Prostate gland (tissue), 2 donors: ENCODE results near the gene MYOZ2. TPM values are rescaled to one million over a fixed set of nuclear protein-coding genes. Genes with fewer than 3 reads are reported as not detected.
A peak's percentile ranks its signal among the peaks of the same experiment; 100 is the strongest.

ENCODE experiments used
- DNase-seq: peaks from one replicate; pipeline ENCODE4 v3.0.0-alpha.2; 2019; ENCODE audit warnings: low spot score
- H3K27ac ChIP-seq, 2 donors: fragments of 200-600 bp; sonication (generic); 2 replicates each; pipeline ENCODE4 v1.5.1; 2017 to 2019
- H3K27me3 ChIP-seq: fragments of 200-600 bp; sonication (generic); replicated peaks from 2 replicates; pipeline ENCODE4 v1.5.1; 2019; ENCODE audit not compliant: insufficient read depth
- H3K36me3 ChIP-seq, 2 donors: fragments of 200-600 bp; sonication (generic); 1 replicate in 1 of 2; 2 replicates in 1 of 2; pipeline versions ENCODE4 v1.5.1 to v1.8.1; 2017 to 2019
- H3K4me1 ChIP-seq: fragments of 200-600 bp; sonication (generic); replicated peaks from 2 replicates; pipeline ENCODE4 v1.5.1; 2019
- H3K4me3 ChIP-seq, 2 donors: fragments of 200-600 bp; sonication (generic); 2 replicates each; pipeline ENCODE4 v1.5.1; 2017 to 2019
- H3K9me3 ChIP-seq: fragments of 200-600 bp; sonication (generic); 2 replicates; pipeline ENCODE4 v1.5.1; 2017
- CTCF ChIP-seq, 4 experiments: fragments of 200-600 bp in 2 of 4; fragments of 450-650 bp in 2 of 4; sonication (generic) in 2 of 4; IDR thresholded peaks; 1 replicate in 3 of 4; 2 replicates in 1 of 4; pipeline ENCODE4 v1.5.1; 2016 to 2019; ENCODE audit warnings: antibody characterized with exemption in 4 of 4, mild to moderate bottlenecking in 2 of 4, moderate library complexity in 2 of 4
- POLR2A ChIP-seq: fragments of 450-650 bp; IDR thresholded peaks from one replicate; pipeline ENCODE4 v1.6.1; 2016; ENCODE audit warnings: antibody characterized with exemption, mild to moderate bottlenecking
- POLR2AphosphoS5 ChIP-seq: sonication (generic); formaldehyde crosslinking; IDR thresholded peaks from one replicate; pipeline ENCODE4 v1.6.1; 2017; ENCODE audit warnings: antibody characterized with exemption
- WGBS: methylation state at CpG from one replicate; pipeline ENCODE4 v1.1.5; 2018; 5-methylcytosine and 5-hydroxymethylcytosine counted together
- intact Hi-C: fragments of 100-400 bp; cut with DNase I; formaldehyde crosslinking; loops from one replicate; pipeline ENCODE4 v1.14.2; 2022
- total RNA-seq, 2 donors: library from RNA; depleted of rRNA; stranded (reverse); fragments of >200 nt; gene quantifications; one replicate each; pipeline ENCODE4 v1.1.0, GENCODE V29; 2016

Gene MYOZ2
- total RNA-seq, 2 donors from 2014 or later = 2.1 to 5.5 TPM

- WGBS = 63% methylated on average over 2 of the region's 2 CpGs
- Histone ChIP-seq H3K27me3 (no peaks in the 10 kb centered on the region), H3K36me3 (no peaks in the 10 kb centered on the region), H3K9me3 (no peaks in the 10 kb centered on the region), H3K27ac (no peak overlapping the region), H3K4me3 (no peak overlapping the region), H3K4me1 (no peaks in the 10 kb centered on the region)
- intact Hi-C loops = no loop called here
- no peak for DNase-seq
- TF ChIP-seq POLR2AphosphoS5 (no peak), POLR2A (no peak)
Observed at GRCh38 chr4:119184128-119184527, 48.5 kb downstream of the MYOZ2 start.

- Histone ChIP-seq H3K27ac (peak overlapping the region; percentile 23 to 47), H3K4me3 (no peak overlapping the region), H3K27me3 (no peaks in the 10 kb centered on the region), H3K9me3 (no peaks in the 10 kb centered on the region), H3K4me1 (no peaks in the 10 kb centered on the region), H3K36me3 (no peaks in the 10 kb centered on the region)
- no peak for DNase-seq
- intact Hi-C loops = no loop called here
- 29% methylated on average over 1 of the region's 1 CpG for WGBS
- TF ChIP-seq POLR2AphosphoS5 (no peak), CTCF (IDR thresholded peaks at IDR 0.05) (no peak), POLR2A (no peak)
Observed at GRCh38 chr4:119189638-119190037, 54.0 kb downstream of the MYOZ2 start.

- 75% methylated on average over 2 of the region's 2 CpGs for WGBS
- Histone ChIP-seq H3K4me1 (no peaks in the 10 kb centered on the region), H3K4me3 (no peak overlapping the region), H3K27me3 (no peaks in the 10 kb centered on the region), H3K9me3 (no peaks in the 10 kb centered on the region), H3K27ac (peak overlapping the region in 1 of 2 donors; percentile 28), H3K36me3 (no peaks in the 10 kb centered on the region)
- DNase-seq = no peak
- intact Hi-C loops = no loop called here
- TF ChIP-seq CTCF (IDR thresholded peaks at IDR 0.05) = no peak
- no peak for TF ChIP-seq POLR2A
- TF ChIP-seq POLR2AphosphoS5 = no peak
Observed at GRCh38 chr4:119190354-119190753, 54.7 kb downstream of the MYOZ2 start.

DNA sequence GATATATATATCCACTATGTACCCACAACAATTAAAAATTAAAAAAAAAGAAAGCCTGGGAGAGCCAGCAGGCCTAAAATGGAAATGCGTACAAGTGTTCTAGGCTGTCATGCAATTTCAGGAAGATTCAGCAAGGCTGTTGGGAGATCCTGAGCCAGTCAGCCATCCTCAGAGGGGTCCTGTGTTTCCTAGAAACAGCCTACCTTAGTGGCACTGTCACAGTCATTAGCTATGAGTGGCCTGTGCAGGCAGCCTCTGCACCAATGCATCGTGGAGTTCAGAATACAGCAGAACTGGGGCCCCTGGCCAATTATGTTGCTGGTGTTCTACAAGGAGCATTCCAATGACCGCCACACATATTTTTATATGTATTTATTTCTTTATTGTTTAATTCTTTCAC is 55.9 kb downstream of the MYOZ2 start:
- Histone ChIP-seq H3K27ac (no peak overlapping the region), H3K9me3 (no peaks in the 10 kb centered on the region), H3K4me1 (no peaks in the 10 kb centered on the region), H3K27me3 (no peaks in the 10 kb centered on the region), H3K4me3 (no peak overlapping the region), H3K36me3 (no peaks in the 10 kb centered on the region)
- DNase-seq = no peak
- TF ChIP-seq CTCF (IDR thresholded peaks at IDR 0.05) (no peak), POLR2A (no peak), POLR2AphosphoS5 (no peak)
- 93% methylated on average over 3 of the region's 3 CpGs for WGBS
- intact Hi-C loops = no loop called here

- no peaks in the 10 kb centered on the region for H3K4me1 ChIP-seq
- H3K4me3 ChIP-seq = no peak overlapping the region
- H3K27ac ChIP-seq = no peak overlapping the region
- H3K27me3 ChIP-seq = no peaks in the 10 kb centered on the region
- no peak for DNase-seq
- intact Hi-C loops = no loop called here
- no peak for TF ChIP-seq POLR2AphosphoS5
- no peak for TF ChIP-seq POLR2A
- no peak for TF ChIP-seq CTCF (IDR thresholded peaks at IDR 0.05)
- H3K36me3 ChIP-seq = no peaks in the 10 kb centered on the region
- 90% methylated on average over 11 of the region's 11 CpGs for WGBS
- no peaks in the 10 kb centered on the region for H3K9me3 ChIP-seq
Observed at GRCh38 chr4:119197772-119198212, 62.2 kb downstream of the MYOZ2 start.
